ES-I3 (cell line): Measurements from ENCODE around the gene PDGFD.

Experiments
- H3K36me3 ChIP-seq: 2 replicates; pipeline ENCODE4 v1.6.1; 2013; ENCODE audit warnings: mild to moderate bottlenecking, low read length, control low read depth, moderate library complexity; ENCODE audit not compliant: insufficient read depth
- H3K4me1 ChIP-seq: 2 replicates; pipeline ENCODE4 v1.6.1; 2013; ENCODE audit warnings: mild to moderate bottlenecking, control low read depth, low read length; ENCODE audit not compliant: insufficient read depth
- H3K9ac ChIP-seq: 2 replicates; pipeline ENCODE4 v1.6.1; 2013; ENCODE audit warnings: low read depth, mild to moderate bottlenecking, low read length, moderate library complexity
- H3K9me3 ChIP-seq: 2 replicates; pipeline ENCODE4 v1.6.1; 2013; ENCODE audit warnings: mild to moderate bottlenecking, low read length, moderate library complexity; ENCODE audit not compliant: control insufficient read depth, insufficient read depth

Gene PDGFD

DNA sequence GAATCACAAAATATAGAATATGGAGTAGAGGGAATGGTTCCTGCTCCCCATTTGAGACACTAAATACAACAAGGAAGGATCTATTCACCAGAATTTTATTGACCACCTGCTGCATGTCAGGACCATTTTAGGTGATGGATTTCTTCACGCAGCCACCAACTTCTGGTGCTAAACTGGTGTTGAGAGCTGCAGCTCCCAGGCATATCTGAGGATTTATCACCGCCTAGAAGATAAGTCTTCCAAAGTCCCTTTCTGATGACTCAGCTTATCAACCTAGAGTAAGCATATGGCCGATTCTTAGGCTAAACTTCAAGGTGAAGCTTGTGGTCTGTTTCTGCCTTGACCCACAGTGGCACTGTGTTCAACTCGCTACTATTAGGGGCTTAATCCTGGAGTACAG is 120.8 kb downstream of the PDGFD start:
- Histone ChIP-seq H3K9ac (no peak overlapping the region), H3K4me1 (no peaks in the 10 kb centered on the region), H3K9me3 (no peaks in the 10 kb centered on the region), H3K36me3 (no peaks in the 10 kb centered on the region)

DNA sequence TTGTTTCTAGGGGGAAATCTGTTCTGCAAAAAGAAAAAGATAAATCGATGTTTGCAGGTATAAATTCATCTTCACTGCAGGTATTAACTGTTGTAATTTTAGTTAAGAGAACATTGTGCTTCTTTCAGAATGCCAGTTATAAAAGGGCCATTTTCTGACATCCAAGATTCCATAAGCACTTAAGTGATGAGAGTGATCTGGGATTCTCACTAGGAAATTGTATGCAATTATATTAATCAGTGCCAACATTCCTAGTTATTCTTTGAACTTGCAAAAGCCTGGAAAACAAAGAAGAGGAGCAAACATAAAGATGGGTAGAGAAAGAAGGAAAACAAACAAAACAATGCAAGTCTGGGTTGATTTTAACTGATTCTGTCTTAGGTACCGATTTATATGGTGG is 122.2 kb downstream of the PDGFD start:
- H3K36me3 ChIP-seq = no peaks in the 10 kb centered on the region

DNA sequence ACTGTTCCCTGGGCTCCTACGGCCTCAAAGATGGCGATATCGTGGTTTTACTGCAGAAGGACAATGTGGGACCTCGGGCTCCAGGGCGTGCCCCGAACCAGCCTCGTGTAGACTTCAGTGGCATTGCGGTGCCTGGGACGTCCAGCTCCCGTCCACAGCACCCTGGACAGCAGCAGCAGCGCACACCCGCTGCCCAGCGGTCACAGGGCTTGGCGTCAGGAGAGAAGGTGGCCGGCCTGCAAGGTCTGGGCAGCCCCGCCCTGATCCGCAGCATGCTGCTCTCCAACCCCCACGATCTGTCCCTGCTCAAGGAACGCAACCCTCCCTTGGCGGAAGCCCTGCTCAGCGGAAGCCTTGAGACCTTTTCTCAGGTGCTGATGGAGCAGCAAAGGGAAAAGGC is 127.0 kb downstream of the PDGFD start:
- Histone ChIP-seq H3K36me3 (no peaks in the 10 kb centered on the region), H3K9me3 (no peaks in the 10 kb centered on the region), H3K4me1 (no peaks in the 10 kb centered on the region), H3K9ac (no peak overlapping the region)

More for the DNA sequence above, 122.2 kb downstream of the PDGFD start:
- Histone ChIP-seq H3K4me1 (no peaks in the 10 kb centered on the region), H3K9me3 (no peaks in the 10 kb centered on the region), H3K9ac (no peak overlapping the region)

DNA sequence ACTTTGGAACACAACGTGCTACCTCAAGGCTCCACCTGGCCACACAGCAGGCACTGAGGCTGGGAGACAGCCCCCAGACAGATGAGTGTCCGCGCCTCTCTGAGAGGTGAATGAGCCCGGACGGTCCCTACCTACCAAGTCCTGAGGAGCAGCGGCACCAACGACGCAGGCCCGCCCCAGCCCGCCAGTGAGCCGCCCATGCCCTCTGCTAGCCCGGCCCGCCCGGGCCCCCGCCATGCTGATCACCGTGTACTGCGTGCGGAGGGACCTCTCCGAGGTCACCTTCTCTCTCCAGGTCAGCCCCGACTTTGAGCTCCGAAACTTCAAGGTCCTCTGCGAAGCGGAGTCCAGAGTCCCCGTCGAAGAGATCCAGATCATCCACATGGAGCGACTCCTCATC is 127.4 kb downstream of the PDGFD start, which contains the start of gene DDI1:
DDI1 (plus strand) TSS at position 53 of the 400 bp plus-strand sequence; CDS start at position 236, 183 bp downstream.
- no peaks in the 10 kb centered on the region for H3K36me3 ChIP-seq
- H3K9me3 ChIP-seq = no peaks in the 10 kb centered on the region
- H3K9ac ChIP-seq = no peak within 1 kb of the TSS
- no peaks in the 10 kb centered on the region for H3K4me1 ChIP-seq

DNA sequence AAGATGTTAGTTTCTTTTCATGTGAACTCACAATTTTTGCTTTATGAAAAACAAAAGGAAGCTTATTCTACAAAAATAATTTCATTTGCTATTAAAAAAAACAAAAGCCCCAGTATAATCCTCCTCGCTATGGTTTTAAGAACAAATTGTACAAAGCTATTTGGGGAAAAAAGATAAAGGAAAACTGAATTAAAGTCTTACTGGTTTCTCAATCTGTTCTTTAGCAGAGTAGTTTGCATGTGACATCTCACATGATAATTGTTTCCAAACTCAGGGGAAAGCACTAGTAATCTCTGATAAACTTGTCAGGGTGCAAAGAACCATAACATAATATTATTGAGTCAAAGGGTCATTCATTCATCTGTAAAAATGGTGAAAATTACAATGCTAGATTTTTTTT is 130.4 kb downstream of the PDGFD start:
- no peaks in the 10 kb centered on the region for H3K4me1 ChIP-seq
- no peak overlapping the region for H3K9ac ChIP-seq
- H3K36me3 ChIP-seq = no peaks in the 10 kb centered on the region
- no peaks in the 10 kb centered on the region for H3K9me3 ChIP-seq

DNA sequence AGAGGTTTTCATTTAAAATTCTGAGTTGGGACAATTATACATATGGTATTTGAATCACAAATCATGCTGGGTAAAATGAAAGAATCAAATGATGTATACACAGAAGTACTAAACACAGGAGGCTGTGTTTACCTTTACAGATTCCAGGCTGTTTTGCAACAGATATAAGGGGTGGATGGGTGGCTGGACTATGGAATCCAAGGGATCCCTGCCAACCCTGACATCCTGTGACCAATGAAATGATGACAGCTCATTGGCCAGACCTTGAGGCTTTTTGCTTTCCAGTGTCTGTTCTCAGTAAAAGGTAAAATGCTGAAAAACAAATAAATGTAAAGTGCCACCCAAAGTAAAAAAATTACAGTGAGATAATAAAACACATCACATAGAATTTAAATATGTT is 130.8 kb downstream of the PDGFD start:
- Histone ChIP-seq H3K9ac (no peak overlapping the region), H3K9me3 (no peaks in the 10 kb centered on the region), H3K36me3 (no peaks in the 10 kb centered on the region), H3K4me1 (no peaks in the 10 kb centered on the region)

DNA sequence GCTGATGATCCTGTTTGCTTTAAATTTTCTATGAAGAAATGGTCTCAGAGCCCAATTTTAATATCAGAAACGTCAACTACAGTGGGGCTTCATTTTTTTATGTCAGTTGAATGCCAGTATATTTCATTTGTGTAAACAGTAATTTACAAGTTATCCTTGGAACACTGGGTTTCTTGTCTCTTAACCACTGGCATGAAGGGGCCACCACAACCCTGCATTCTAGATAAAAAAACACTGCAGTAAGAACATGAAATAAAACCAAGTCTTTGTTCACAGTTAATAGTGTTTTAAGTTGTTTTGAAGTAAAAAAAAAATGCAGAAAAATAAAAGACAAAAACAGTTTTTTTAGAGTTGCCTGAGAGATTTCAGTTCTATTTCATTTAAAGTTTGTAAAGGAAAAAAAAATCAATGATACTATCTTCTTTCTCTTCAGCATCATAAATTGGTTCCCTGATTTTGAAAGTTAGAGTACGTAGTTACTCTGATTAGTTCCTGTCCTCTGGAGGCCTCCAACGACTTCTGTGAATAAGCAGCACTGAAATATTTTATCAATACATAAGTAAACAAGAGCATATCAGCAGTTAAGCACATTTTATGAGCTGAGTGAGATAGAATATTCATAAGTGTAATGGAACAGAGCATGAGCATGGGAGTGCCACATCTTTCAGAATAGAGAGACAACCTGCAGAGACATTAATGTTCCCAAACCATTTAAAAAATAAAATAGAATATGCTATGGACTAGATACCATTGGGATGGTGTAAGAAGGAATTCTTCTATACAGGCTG is 135.3 kb downstream of the PDGFD start:
- H3K9ac ChIP-seq = no peak overlapping the region
- no peaks in the 10 kb centered on the region for H3K36me3 ChIP-seq
- no peaks in the 10 kb centered on the region for H3K9me3 ChIP-seq
- no peaks in the 10 kb centered on the region for H3K4me1 ChIP-seq

DNA sequence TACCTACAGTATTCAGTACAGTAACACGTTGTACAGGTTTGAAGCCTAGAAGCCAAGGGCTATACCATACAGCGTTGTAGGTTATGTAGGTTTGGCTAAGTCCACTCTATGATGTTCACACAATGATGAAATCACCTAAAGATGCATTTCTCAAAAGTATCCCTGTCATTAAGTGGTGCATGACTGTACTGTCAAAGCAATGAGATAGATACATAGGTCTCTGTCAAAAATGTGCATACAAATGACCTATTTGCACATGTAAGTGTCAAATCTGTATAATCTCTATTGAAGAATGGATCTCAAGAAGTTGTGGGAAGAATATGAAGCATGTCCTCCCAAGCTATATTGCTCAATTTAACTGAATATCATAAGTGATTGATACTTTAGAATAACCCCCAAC is 139.4 kb downstream of the PDGFD start:
- no peaks in the 10 kb centered on the region for H3K4me1 ChIP-seq

DNA sequence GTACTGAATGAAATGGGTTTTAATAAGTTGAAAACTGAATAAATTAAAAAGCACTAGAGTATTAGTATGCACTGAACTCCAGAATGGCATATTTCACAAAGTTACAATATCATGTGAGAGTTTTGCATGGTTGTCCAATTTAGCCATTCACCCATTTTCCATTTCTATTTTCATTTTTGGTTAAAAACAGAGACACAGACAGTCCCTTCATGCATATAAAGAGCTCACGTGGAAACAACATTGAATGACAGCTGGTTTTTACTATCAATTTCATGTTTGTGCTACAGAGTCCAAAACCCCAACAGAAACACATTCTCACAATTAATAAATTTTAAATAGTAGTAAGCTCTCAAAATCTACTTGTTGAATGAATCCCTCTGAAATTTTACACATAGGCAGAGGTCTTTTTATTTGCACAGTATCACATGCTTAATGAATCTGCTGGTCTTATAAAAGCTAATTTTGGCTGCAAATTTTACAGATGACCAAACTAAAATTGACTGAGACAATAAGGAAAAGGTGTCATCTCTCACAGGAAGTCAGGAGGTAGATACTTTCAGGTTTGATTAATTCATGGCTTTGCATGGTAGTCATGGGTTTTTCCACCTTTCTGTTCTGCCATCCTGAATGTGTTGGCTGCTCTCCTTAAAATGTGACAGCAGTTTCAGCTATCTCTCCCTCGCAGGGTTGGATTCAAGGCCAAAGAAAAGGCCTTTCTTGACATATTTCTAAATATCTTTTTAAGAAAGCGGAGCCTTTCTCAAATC is 148.1 kb downstream of the PDGFD start:
- H3K9me3 ChIP-seq = no peaks in the 10 kb centered on the region
- H3K36me3 ChIP-seq = no peaks in the 10 kb centered on the region
- no peaks in the 10 kb centered on the region for H3K4me1 ChIP-seq
- no peak overlapping the region for H3K9ac ChIP-seq

More for the DNA sequence above, 139.4 kb downstream of the PDGFD start:
- no peaks in the 10 kb centered on the region for H3K36me3 ChIP-seq
- H3K9me3 ChIP-seq = no peaks in the 10 kb centered on the region
- no peak overlapping the region for H3K9ac ChIP-seq

DNA sequence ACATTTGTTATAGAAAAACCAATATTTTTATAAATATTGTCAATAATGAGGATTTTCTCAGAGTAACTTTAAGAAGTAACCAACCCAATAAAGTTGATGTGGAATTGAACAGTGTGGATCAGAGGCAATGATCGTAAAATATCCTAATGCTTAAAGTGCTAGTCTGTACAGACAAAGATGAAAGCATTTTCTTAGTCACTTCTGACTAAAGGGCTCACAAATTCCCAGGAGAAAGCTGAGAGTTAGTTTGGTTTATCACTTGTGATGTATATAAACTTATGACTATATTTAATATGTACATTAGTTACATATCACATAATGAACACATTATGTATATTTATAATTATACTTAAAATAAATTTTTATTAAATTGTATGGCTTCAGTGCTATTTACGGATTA is 152.9 kb downstream of the PDGFD start:
- no peaks in the 10 kb centered on the region for H3K9me3 ChIP-seq
- H3K4me1 ChIP-seq = no peaks in the 10 kb centered on the region
- no peak overlapping the region for H3K9ac ChIP-seq
- H3K36me3 ChIP-seq = no peaks in the 10 kb centered on the region

DNA sequence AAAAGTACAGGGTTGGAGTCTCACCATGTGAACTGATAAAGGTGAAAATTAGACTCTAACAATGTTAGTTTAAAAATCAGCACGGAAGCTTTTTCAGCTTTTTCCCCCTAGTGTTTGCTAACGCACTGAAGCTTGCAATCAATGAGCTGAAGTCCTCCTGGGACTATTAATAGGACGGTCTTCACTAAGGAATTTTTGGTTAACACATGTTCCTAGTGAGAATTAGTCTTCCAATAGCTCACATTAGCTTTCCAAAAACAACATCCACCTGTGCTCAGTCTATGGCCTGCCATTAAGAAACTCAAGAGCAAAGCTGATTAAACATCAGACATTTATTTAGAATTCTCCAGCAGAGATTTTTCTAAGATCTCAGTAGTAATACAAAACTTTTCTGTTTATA is 154.2 kb downstream of the PDGFD start:
- Histone ChIP-seq H3K9me3 (no peaks in the 10 kb centered on the region), H3K4me1 (no peaks in the 10 kb centered on the region), H3K9ac (no peak overlapping the region), H3K36me3 (no peaks in the 10 kb centered on the region)

DNA sequence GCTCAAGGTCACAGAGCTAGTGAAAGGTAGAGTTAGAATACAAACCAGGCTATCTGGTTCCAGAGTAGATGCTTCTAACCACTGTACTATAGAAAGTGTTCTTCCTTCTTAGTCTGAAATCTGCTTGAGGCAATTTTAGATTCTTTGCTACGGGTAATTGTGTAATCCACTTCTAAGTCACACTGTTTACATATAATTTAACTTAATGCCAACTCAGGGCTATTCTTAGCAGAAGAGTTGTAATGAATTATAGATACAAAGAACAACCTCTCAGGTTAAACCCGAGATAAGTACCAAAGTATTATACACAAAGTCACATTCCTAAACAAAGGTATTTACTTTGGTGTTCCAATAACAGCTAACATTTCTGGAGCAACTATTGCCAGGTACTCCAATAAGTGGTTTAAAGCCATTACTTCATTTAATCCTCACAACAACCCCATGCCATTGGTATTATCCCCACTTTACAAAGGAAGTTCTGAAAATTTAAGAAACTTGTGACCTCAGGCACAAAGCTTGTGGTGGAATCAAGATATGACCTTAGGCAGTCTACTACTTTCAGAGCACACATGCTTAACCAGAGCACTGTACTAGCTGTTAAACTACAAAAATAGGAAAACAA is 158.6 kb downstream of the PDGFD start:
- Histone ChIP-seq H3K4me1 (no peaks in the 10 kb centered on the region), H3K9ac (no peak overlapping the region), H3K9me3 (no peaks in the 10 kb centered on the region), H3K36me3 (no peaks in the 10 kb centered on the region)

DNA sequence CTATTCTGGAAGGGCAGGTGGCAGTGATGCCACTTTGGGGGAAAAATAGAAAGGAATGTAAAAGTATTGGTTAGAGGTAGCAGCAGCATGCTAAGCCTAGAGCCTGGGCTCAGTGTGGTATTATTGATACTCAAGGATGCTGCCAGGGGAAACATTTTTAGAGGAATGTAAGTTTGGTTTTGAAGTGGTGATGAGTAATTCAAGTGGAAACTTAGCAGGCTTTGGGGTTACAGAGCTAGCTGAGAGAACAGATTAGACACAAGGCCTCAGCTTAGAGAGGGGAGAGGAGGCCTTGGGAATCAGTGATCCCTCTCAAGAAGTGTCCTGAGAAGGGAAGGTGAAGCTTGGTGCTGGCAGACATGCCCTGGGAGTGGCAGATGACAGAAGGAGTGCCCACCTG is 160.5 kb downstream of the PDGFD start:
- no peaks in the 10 kb centered on the region for H3K36me3 ChIP-seq
- no peaks in the 10 kb centered on the region for H3K9me3 ChIP-seq
- no peaks in the 10 kb centered on the region for H3K4me1 ChIP-seq
- H3K9ac ChIP-seq = no peak overlapping the region

DNA sequence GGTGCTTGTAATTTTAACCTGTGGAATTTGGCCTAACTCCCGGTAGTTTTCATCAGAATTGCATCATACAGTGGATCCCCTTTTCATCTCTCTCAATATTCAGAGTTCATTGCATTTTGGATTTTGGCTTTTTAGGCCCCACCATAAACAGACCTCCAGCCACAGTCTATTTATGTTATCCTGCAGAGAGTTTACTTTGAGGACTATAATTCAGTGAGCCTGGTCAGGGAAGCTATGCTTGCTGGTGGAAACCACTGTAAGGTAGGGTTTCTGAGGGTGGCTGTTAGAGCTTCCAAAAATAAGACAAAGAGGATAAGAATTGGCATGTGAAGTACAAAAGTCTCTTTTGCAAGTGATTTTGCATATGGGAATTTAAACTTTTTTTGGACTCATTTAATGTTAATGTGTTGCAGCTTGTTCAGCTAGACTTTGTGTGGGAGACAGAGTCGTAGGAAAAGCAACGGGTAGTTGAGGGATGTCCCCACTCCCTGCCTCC is 162.3 kb downstream of the PDGFD start:
- Histone ChIP-seq H3K9ac (no peak overlapping the region), H3K36me3 (no peaks in the 10 kb centered on the region), H3K4me1 (no peaks in the 10 kb centered on the region)

More for the DNA sequence above, 162.3 kb downstream of the PDGFD start:
- no peaks in the 10 kb centered on the region for H3K9me3 ChIP-seq
